HuH-7 (cell line): Measurements from ENCODE around the gene WDR62.

Source experiments
- DNase-seq: peaks from one replicate; pipeline ENCODE4 v3.0.0; 2011; ENCODE audit warnings: low spot score

Gene WDR62

DNA sequence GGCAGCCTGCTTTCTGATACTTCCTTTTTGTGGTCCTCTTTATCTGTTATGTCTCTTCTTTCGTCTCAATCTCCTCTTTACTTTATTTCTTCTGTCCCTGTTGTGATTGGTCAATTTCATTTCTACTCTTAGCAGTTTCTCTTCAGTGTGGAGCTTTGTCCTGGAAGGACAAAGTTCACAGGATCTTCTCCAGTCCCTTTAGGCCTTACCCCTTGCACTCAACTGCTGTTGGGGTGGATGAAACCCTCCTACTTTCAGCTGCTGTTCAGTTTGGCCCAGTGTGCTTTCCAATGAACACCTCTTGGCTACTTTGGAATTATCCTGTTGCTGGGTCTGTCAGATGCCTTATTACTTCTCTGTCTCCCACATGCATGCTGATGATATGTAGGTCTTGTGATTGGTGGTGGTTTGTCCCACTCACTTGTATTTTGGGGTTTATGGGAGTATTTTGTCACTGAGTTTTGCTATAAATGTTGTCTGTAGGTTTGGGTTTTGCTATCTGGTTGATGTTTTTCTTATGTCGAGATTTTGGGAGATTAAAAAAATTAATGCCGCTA is 24.8 kb downstream of the WDR62 start:
- DNase-seq: no peak

DNA sequence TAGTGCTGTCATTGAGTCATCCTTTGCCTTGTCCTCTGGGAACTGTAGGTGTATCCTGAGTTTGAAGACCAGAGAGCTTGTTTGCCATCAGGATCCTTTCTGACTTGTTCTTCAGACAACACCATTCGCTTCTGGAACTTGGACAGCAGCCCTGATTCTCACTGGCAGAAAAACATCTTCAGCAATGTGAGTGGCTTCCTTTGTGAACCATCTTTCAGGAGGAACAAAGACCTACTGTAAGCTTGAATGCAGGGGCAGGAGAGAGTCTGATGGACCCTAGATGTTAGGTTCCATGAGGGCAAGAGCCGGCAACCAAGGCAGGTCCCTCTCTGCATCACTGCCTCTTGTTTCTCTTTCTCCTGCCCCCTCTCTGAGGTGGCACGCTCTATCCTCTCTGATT is 26.7 kb downstream of the WDR62 start:
- DNase-seq: no peak

DNA sequence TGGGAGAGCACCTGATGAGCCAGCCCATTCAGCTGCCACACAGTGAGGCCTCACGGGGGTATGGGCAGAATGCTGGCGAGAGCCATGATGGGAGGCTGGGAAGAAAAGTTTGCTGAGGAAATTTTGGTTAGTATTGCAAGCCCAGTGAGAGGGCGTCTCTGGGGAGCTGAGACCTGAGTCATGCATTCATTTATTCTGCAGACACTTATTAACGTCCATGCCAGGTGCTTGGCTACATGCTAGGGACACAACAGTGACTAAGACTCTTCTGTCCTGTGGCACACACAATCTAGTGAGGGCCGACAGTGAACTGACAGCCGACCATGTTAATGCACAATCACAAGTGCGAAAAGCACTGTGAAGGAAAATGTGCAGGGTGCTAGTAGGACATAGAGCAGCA is 27.2 kb downstream of the WDR62 start:
- no peak for DNase-seq

DNA sequence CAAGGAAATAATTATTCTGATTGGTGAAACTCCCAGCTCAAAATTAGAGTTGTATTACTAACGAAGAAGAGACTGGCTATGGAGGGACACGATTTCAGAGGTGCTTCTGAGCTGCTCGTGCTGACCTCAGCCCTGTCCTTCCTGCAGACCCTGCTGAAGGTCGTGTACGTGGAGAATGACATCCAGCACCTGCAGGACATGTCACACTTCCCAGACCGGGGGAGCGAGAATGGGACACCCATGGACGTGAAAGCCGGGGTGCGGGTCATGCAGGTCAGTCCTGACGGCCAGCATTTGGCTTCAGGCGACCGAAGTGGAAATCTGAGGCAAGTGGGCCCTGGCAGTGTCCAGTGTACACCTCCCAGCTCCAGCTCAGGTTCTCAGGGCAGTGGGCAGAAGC is 28.2 kb downstream of the WDR62 start:
- no peak for DNase-seq

DNA sequence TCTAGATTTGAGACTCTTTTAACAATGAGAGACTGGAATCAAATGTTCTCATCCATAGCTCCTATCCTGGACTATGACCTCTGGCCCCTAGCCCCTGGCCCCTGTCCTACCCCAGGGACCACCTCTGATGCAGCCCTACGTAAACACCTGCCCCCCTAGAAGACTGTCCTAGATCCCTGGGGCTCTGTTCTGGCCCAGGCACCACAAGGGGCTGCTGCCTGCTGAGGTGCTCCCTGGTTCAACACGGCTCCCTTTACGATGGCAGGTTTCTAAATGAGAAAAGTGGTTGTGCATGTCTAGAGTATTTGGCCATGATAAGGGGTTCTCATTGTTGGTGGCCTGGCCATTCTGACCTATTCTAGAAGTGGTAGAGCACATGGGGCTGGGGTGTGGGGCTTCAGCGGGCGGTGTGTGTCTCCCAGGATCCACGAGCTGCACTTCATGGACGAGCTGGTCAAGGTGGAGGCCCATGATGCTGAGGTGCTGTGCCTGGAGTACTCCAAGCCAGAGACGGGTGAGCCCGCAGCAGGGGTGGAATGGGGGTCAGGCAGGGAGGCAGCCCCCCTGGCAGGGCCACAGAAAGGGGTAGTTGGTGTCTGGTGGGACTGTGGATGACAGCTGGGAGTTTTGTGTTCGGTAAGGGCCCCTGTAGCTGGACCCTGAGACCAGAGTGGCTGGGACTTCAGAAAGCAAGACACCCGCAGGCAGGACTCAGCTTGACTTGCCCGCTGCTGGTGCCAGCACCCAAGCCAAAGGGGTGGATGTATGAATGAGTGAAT is 29.7 kb downstream of the WDR62 start:
- DNase-seq: no peak

DNA sequence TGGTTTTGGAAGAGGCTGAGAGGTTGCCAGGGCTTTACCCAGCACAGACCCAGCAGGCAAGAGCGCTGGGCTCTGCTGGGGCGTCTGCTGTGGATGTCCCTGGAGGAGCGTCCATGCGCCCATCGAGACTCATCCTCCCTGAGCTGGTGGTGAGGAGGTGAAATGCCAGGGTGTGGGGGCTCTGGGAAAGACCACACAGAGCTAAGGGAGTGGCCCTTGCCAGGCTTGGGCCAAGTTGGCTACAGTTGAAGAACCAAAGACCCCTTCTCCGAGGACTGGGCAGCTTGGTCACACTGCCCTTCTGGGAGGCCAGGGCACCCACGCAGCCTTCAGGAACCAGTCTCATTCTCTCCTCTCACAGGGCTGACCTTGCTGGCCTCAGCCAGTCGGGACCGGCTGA is 31.6 kb downstream of the WDR62 start:
- DNase-seq: no peak

DNA sequence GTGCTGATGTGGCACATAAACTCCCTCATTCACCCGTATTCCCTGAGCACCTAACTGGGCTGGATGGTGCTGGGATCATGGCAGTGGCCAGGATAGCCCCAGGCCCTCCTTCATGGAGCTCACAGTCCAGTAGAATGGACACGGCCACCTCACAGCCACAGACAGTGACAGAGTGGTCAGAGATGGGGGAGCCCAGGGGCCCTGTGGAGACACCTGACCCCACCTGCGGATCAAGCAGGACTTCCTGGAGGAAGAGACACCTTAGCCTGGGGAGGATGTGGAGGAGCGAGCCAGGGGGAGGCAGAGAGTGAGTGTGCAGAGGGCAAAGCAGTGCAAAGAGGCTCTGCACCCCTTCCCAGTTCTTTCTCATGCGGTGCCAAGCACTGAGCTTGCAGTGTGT is 35.1 kb downstream of the WDR62 start:
- DNase-seq: no peak

DNA sequence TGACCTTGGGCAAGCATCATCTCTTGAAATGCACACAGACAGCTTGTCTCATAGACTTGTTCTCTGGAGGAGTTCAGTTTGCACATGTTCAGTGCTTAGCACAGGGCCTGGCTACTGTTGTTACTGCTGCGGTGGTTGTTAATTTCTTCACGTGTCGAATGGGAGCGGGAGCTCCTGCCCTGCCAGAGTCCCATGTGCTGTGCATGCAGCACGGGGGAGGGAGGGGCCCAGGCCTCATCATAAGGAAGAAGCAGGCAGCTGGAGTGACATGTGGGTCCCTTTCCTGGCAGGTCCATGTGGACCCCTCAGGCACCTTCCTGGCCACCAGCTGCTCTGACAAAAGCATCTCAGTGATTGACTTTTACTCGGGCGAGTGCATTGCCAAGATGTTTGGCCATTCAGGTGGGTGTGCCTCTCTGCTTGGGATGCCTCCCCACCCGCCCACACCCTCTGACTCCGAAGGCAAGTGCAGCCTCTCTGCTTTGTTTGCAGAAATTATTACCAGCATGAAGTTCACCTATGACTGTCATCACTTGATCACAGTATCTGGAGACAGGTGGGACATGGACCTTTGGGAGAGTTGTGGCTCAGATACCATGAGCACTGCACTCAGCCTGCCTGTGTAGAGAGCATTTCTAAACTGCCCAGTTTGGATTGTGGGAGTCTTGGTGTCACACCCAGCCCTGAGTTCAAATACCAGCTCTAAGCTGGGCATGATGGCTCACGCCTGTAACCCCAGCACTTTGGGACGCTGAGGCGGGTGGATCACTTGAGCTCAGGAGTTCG is 36.4 kb downstream of the WDR62 start:
- no peak for DNase-seq

DNA sequence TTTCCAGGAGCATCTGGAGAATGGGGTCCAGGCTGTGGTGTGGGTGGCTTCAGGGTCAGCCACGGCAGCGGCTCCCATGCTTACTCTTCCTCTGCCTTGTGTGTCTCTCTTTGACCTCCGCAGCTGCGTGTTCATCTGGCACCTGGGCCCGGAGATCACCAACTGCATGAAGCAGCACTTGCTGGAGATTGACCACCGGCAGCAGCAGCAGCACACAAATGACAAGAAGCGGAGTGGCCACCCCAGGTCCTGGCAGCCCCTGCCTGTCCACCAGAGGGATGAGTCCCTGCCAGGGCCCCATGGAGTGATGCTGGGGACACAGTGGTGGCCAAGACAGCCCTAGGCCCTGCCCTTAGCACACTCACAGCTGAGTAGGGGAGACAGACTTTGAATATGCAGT is 37.9 kb downstream of the WDR62 start:
- DNase-seq: no peak

DNA sequence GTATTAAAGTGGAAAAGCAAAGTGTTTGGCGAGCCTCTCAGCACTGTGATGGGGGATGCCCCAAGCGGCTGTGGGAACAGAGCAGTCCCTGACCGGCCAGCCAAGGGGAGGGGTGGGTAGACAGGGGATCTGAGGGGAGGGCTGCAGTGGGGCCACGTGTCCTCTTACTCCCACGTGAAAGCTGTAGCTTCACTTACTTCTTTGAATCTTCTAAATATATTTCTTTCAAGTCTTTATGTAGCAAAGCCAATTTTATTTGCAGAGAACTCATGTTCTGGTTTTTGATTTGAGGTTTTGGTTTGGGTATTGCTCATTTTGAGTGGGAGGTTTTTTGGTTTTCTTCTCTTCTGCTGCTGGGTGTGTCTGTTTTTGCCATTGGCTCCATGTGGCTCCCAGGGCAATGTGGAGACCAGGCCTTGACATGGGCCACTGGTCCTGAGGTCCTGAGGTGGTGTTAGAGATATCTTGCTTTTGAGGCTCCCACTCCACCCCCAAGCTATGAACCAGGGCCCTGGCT is 38.5 kb downstream of the WDR62 start:
- no peak for DNase-seq

DNA sequence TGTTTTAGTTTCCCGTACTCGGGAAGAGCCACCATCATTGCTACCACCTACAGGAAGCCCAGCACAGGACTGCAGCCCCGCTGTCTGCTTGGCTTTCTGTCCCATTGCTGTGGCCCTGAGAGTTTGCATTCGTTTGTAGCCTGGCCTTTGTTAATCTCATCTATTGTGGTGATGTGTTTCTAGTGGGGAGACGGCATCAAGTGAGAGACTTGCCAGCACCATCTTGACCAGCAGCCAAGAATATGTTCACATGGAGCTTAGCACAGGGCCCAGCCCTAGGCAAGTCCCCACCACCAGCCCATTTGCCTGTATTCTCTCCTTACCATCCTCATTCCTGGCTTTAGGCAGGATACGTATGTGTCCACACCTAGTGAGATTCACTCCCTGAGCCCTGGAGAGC is 39.0 kb downstream of the WDR62 start:
- no peak for DNase-seq

DNA sequence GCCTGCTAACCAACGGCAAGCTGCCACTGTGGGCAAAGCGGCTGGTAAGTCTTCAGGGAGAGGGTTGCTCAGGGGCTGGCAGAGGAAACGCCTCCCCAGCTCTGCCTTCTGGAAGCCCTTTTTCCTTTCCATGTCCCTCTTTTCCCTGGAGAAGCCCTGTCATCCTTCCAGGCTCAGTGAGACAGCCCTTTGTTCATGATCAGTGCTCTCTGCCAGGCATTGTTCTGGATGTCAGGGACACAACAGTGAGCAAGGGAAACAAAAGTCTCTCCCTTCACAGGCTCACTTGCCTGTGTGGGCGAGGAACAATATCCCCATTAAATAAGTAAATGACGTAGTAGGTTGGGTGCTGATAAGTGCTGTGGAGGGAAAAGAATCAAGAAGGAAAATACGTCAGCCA is 42.3 kb downstream of the WDR62 start:
- DNase-seq: no peak

DNA sequence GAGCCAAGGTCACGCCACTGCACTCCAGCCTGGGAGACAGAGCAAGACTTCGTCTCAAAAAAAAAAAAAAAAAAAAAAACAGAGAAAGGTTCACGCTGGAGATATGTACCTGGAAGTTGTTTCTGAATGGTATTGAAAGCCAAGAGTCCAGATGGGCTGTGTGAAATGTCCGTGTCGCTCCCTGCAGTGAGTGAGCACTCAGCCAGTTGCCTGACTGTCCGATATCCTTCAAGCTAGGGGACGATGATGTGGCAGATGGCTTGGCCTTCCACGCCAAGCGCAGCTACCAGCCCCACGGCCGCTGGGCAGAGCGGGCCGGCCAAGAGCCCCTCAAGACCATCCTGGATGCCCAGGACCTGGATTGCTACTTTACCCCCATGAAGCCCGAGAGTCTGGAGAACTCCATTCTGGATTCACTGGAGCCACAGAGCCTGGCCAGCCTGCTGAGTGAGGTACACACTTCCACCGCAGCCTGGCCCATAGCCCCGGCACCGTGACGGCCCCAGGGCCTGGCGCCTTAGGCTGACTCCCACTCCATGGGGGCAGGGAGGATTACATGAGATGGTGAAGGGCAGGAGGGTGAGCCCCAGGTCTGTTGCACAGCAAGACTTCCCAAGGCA is 44.6 kb downstream of the WDR62 start:
- no peak for DNase-seq

DNA sequence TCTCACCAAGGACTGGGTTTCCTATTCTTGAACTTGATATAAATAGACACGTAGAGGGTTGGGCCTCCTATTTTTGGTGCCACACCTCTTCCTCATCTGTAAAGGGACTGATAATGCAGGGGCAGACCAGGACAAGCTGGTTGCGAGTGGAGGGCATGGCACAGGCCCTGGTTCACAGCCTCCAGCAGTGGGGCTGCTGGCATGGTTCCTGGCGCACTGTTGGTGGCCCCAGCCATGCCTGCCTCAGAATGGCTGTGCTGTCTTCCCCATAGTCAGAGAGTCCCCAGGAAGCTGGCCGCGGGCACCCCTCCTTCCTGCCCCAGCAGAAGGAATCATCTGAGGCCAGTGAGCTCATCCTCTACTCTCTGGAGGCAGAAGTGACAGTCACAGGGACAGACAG is 45.8 kb downstream of the WDR62 start:
- DNase-seq: no peak

DNA sequence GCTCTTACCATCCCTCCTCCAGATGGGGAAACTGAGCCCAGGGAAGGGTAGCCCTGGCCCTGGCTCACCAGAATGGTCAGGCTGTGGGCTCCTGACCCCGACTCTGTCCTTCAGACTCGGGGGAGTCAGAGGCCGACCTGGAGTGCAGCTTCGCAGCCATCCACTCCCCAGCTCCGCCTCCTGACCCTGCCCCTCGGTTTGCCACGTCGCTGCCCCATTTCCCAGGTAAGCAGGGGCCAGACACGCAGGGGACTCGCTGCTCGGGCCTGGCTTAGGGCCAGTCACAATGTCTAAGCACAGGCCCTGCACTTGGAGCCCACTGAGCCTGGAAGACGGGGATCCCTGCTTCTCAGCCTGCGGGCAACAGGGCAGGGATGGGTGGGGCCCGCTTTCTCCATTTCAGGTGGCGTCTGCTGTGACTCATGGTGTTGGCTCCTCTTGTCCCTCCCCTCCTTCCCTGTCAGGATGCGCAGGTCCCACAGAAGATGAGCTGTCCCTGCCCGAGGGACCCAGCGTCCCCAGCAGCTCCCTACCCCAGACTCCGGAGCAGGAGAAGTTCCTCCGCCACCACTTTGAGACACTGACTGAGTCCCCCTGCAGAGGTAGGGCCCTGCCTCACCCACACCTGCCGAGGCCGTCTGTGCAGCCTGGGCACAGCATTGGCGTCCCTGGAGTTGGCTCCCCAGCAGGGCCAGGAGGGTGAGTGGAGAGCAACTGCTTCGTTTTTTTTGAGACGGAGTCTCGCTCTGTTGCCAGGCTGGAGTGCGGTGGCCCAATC is 47.0 kb downstream of the WDR62 start:
- DNase-seq: no peak

DNA sequence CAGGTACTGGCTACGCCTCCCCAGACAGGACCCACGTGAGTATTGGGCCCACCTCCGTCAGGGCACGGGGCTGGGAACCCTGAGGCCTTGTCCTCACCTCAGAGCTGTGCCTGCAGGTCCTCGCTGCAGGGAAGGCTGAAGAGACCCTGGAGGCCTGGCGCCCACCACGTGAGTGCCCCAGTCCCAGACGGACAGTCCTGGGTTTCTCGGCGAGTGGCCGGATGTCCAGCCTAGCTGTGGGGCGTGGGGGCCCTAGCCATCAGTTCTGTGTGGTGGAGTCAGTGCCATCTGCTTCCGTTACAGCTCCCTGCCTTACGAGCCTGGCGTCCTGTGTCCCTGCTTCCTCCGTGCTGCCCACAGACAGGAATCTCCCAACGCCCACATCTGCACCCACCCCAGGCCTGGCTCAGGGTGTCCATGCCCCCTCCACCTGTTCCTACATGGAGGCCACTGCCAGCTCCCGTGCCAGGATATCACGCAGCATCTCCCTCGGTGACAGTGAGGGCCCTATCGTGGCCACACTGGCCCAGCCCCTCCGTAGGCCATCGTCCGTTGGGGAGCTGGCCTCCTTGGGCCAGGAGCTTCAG is 48.4 kb downstream of the WDR62 start:
- DNase-seq: no peak

DNA sequence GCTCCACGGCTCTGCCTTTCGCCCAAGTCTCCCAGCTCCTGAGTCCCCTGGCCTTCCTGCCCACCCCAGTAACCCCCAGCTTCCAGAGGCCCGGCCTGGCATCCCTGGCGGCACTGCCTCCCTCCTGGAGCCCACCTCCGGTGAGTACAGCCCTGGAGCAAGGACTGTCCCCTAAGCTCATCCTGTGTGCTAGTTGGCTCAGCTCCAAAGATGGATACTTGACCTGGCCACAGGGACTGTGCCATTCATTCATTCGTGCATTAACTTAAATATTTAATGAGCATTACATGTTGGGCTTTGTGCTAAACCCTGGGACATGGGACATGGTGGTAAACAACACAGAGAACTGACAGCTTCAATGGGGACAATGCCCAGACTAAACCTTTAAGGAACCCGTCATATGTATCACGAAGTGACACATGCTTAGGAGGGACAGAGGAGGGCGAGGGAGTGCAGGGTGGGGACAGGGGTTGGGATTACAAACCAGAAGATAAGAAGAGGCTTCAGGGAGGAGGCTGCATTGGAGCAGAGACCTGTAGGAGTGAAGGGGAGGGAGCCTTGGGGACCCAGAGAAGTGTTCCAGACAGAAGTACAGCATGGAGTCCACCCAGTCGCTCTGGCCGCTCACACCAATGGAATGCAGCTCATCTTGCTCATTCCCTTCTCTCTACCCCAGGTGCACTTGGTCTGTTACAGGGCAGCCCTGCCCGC is 49.3 kb downstream of the WDR62 start:
- DNase-seq: no peak

DNA sequence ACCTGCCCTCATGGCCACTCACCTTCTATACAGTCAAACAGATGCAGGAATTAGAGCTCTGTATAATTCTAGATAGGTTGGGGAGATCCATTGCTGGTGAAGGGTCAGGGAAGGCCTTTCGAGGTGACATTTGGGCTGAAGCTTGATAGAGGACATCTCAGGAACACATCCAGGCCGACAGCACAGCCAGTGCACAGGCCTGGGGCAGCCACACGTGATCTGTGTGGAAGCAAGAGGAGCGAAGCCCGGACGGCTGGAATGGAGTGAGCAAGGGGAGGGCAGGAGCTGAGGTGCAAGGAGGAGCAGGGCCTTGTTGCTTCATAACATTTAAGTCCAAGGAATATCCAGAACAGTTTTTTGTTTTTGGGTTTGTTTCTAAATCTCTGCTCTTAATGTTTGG is 51.7 kb downstream of the WDR62 start:
- no peak for DNase-seq

DNA sequence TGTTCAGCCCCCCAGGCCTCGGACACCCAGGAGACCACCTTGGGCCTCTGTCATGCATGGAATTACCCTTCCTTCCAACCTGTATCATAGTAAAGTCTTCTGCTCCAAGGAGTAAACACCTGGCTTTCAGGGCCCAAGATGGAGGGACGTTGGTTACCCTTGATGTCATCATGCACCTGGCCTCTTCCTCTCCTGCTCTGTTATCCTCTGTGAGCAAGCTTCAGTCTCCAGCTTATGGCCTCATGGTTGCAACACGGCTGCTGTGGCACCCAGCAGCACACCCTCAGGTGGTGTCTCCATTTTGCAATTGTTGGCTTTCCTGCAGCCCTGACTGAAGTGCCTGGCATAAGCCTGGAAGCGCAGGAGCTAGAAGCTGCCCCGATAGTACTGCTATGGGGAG is 52.3 kb downstream of the WDR62 start:
- DNase-seq: no peak

DNA sequence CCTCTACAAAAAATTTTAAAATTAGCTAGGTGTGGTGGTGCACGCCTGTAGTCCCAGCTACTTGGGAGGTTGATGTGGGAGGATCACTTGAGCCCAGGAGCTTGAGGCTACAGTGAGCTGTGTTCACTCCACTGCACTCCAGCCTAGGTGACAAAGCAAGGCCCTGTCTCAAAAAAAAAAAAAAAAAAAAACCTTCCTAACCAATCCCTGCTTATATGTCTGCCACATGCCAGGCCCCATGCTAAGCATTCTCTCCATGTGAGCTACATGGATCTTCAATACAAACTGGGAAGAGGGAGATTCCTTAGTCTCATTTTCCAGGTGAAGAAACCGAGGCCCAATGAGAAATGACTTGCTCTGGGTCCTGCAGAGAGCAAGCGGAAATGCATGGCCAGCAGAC is 54.0 kb downstream of the WDR62 start:
- DNase-seq: no peak
